CD4-positive, alpha-beta T cell treated with Interleukin-10 for 1 hour (primary cell): ENCODE measurements around the gene NTRK2.

ENCODE experiments used
- DNase-seq: peaks from one replicate; pipeline ENCODE4 v3.0.0-alpha.2; 2020

Gene NTRK2

DNA sequence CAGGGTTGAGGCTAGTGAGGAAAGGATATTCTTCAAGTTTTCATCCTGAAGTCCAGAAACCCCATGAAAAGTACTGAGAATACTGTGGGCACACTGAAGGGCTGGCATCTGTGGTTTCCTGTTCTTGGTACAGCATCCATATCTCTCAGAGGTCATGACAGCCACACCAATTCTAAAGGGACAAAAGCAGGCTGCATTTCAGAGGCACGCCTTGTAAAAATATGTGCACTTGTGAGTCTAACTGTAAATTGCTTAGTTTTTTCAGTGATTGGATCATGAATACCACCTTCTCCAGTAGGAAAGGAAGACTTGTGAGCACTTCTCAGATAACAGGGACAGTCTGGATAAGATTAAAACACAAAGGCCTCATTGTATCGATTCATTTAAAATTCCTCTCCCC is 230.9 kb downstream of the NTRK2 start:
- DNase-seq, result no peak

- DNase-seq, result no peak
Measured at GRCh38 chr9:84903963-84904362, 234.4 kb downstream of the NTRK2 start.

GRCh38 chr9:84916769-84917168 is 247.2 kb downstream of the NTRK2 start:
- no peak for DNase-seq

DNA sequence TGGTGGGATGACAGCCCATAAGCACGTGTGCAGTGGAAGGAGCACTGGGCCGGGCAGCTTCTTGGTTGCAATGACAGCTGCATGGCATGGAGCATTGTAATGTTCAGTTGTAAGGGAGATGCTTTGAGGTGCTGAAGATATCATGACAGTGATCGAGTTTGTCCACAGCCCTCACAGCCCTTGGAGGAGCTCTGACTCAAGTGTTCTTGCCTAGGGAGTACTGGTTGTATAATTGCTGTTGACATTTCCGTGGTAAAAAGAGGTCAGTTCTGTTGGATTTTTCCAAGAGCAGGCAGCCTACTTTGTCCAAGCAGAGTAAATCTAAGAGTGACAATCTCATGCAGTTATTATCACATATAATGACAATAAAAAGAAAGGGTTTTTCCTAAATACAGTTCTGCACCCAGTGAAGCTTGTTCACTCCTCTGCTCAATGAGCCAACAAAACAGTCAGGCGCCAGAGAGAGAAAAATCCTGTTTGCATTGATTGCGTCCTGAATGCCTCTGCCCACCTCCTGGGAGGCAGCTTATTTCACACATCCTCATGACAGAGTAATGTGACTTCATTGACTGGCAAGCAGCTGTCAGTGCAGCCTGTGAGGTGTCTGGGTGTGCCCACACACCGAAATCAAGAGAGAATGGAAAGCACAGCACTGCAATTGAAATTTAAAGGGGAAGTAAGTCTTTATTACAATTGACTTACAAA is 248.0 kb downstream of the NTRK2 start:
- no peak for DNase-seq

- no peak for DNase-seq
Measured at GRCh38 chr9:84919440-84919839, 249.9 kb downstream of the NTRK2 start.

DNA sequence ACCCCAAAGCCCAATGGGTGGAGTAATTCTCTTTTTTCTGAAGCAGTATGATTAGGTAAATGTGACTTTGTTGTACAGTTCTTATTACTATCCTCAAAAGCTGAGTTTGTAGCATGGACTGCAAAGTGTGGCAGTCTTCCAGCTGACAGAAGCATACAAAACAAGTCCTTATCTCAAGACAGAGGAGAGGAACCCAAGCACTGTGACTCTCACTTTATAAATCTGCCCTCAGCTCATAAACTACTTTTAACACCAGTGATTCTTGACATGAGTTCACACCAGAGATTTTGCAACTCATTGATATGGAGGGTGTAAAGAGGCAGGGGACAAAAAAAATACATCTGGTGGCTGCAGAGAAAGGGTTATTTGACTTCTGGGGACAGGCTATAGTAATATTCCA is 251.6 kb downstream of the NTRK2 start:
- DNase-seq, result no peak

GRCh38 chr9:84922051-84922450 is 252.5 kb downstream of the NTRK2 start:
- DNase-seq, result no peak

DNA sequence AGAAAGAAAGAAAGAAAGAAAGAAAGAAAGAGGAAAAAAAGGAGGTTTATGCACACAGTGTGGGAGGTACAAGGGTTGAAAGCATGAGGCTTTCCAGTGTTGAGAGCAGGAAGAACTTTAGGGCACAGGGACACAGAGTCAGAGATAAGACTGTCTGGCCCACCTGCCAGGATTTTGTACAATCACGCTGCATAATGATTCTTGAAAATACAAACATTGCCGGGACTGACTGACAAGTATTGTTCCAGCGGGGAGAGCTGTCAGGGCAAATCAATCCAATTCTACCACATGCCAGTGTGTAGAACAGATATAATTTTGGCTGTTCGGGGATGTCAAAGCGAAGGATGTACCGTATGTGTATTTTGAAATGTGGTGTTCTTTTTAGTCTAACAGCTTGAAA is 254.7 kb downstream of the NTRK2 start:
- no peak for DNase-seq

DNA sequence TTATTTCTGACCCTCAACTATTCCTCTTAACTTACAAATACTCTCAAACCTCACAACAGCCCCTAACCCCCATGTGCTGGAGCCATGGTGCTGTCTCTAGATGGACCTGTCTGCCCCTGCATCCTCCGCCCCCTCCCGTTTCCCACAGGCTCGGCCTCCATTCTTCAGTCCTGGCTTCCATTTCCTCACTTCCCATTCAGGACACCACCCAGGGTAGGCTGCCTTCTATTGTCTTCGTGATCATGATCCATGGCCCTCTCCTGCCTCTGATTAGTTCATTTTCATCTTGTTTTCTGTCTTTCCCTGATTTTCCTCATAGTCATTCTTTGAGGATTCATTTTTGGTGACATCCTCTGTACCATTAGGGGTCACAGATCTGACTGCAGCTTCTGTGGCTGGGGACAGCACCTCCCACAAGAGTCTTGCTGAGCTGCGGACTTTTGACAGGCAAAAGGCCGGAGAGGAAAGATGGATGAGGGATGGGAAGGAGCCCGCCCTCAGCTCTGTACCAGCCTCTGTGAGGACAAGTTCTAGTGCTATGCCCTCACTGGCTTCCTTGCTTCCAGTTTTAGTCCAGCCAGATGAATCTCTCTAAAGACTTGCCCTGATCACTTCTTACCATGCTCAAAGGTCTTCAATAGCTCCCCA is 255.8 kb downstream of the NTRK2 start:
- no peak for DNase-seq

GRCh38 chr9:84926793-84927192 is 257.3 kb downstream of the NTRK2 start:
- DNase-seq, result no peak

GRCh38 chr9:84928419-84928818 is 258.9 kb downstream of the NTRK2 start:
- no peak for DNase-seq

- DNase-seq, result no peak
Measured at GRCh38 chr9:84929068-84929467, 259.5 kb downstream of the NTRK2 start.

DNA sequence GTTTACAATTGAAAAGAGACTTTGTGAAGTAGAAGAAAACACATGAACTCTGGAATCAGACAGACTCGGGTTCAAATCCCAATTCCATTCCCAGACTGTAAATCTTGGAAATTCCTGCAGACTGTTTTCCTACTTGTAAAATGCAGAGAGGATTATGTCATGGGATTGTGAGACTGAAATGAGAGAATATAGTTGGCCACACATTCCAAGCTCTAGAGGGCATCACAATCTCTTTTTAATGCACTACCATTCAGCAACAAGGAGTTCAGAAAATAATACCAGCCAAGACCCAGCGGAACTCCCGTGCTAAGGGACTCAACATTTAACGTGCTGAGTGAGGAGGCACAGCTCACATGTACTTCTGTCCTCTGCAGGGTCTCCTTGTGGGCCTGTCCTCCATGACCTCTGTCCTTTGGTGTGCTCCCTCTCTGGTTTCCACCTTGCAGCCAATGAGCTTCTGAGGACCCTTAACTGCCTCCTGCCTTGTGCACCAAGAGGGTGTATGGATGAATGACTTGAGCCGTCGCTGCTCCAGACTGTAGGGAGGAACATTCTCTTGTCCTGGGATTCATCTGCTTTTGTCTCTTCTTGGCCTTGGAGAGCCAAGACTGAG is 263.5 kb downstream of the NTRK2 start:
- DNase-seq, result no peak

DNA sequence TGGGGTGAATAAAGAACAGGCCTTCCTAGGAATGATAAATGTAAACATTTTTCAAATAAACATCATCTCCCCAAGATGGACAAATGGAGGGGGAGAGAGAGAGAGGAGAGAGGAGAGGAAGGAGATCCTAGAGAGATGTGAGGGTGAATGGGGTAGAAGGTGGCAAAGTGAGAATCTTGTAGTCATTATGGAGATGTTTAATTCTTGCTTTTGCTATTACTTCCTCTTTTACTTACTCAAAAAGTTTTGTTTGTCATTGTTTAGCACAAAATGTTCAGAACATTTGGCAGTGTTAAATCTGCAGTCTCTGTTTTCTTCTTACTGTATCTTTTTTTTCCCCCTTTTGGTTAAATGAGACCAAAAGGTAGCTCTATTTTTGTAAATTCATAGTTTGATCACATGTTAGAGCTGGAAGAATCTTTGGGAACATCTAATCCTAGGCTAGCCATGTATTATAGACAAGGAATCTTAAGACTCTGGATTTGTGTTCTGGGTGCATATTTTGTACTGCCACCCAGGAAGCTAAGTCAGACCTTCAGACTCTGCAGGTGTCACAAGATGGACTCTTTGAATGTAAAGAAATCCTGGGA is 266.1 kb downstream of the NTRK2 start:
- no peak for DNase-seq

DNA sequence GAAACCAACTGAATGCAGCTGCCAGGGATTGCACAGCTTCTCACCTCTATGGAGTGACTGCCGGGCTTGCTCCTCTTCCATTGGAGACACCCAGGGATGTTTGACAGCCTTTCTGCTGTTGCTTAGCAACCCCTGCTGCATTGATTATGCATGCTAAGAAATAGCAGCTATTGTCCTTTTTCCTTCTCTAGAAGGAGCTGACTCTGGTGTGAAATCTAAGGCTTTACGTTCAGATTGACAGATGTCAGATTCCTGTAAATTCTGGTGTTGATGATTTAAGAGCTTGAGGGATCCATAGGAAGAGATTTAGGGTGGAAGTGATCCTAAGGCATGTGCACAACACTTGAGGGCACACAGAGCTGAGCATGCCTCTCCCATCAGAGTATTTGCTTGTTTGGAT is 267.7 kb downstream of the NTRK2 start:
- no peak for DNase-seq

DNA sequence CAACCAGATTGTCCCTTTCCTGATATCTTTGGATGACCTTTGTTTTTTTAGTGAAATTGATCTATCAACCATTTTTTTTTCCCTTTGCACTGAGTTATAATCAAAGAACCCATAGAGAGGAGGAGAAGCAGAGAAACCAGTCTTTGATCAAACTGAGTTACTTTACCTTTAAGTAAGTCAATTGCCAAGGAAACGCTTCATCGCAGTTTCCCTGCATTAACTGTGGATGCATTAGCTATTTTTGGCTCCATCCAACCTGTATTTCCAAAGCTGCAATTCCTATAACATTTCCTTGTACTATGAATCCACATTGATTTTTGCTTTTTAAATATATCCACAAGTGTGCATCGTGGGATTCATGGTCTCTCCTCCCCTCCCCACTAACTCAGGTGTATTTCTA is 268.1 kb downstream of the NTRK2 start:
- DNase-seq, result no peak

DNA sequence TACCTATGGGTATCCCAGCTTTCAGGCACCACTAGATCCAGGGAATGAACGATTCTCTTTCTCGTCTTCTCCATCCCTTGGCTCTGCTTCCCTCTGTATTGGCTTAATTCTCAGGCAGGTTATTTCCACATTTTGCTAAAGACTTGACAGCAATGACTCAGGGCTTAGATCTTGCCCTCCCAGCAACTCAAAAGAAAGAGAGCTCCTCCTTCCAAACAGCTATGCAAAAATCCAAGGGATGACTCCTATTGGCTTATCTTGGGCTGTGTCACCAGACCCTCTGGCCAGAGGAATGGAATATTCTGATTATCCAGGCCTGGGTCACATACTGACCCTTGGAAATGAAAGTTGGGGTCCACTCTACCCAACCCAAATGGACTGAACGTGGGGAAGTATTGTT is 270.2 kb downstream of the NTRK2 start:
- no peak for DNase-seq

DNA sequence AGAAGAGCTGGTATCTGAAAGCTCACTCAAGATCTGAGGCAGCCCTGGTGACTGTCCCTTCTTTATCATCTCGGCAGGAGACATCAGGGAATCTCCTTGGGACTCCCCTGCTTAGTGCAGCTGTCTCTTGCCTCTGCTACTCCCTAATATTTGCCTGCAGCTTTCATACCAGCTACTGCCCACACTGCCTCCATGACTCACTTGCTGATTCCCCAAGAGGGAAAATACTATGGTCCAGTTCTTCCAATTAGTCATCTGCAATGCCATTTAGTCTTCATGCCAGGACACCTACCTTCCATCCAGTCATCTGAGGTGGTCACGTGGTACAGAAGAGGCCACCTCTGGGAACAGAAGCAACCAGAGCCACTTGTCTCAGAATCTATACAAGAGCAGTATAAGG is 270.8 kb downstream of the NTRK2 start:
- no peak for DNase-seq

DNA sequence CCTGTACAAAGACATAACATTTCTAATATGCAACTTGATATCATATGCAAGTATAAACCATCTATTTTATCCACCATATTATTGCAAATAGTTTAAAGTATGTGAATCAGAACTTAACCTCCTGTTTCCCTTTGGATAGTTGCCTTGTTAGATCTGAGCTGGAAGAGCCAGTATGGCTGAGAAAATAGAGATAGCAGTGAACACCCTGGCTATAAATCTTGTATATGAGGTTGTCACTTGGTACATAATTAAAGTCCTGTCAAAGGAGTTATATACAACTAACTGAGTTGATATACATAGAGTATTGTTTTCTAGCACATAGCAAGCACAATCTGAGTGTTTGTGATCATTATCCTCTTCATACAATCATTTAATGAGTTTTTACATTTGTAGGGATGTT is 272.3 kb downstream of the NTRK2 start:
- DNase-seq, result no peak

- DNase-seq, result no peak
Measured at GRCh38 chr9:84943482-84944050, 274.0 kb downstream of the NTRK2 start.

- DNase-seq, result no peak
Measured at GRCh38 chr9:84945878-84946538, 276.5 kb downstream of the NTRK2 start.

DNA sequence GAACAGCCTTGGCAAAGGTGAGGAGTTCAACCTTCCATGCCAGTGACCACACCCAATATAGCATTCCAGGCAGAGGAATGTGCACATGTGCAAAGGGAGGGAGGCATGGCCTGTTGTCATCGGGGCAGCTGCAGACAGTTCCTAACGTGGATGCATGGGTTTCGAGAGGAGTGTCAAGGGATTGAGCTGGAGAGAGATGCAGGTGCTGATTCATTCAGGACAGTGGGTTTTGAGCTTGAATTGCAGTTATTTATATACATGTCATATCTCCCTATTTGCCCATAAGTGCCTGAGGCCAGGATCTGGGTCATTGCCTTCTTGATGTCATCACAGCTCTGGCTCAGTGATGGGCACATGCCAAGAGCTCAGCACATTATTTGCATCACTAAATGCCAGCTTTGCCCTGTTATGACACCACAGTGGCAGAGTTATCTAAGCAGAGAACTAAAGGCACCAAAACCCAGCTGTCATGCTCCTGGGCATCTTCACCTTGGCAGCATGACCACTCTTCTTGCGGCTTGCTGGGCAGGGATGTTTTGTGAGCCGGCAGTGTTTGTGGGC is 278.0 kb downstream of the NTRK2 start:
- DNase-seq, result no peak

DNA sequence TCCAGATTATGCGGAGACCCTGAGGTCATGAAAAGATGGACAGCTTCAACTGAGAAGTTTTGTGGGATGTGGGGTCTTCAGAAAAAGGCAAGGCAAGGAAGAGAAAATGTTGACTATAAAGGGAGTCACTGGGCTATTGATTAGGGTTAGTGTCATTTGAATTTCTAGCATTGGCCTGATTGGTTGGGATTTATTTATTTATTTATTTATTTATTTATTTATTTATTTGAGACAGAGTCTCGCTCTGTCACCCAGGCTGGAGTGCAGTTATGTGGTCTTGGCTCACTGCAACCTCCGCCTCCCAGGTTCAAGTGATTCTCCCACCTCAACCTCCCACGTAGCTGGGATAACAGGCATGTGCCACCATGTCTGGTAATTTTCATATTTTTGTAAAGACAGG is 279.7 kb downstream of the NTRK2 start:
- no peak for DNase-seq
